SU-DHL-6 (cell line): ENCODE measurements around the gene HMMR.
"Not testable (repeated sequence)": the region's sequence is repeated elsewhere in the genome, so short reads cannot be mapped to it uniquely, and the experiment has no call there.

ENCODE experiments used
- CTCF ChIP-seq: fragments of 200-600 bp; sonication (generic); IDR thresholded peaks from one replicate; pipeline ENCODE4 v1.5.1; 2017; ENCODE audit warnings: antibody characterized with exemption, mild to moderate bottlenecking, low read length, moderate library complexity; ENCODE audit not compliant: insufficient read depth, poor library complexity, severe bottlenecking
- EZH2phosphoT487 ChIP-seq: fragments of 200-600 bp; sonication (generic), shearing (Covaris generic); conservative IDR thresholded peaks from 2 replicates; pipeline ENCODE4 v1.6.1; 2018; ENCODE audit warnings: mild to moderate bottlenecking, antibody characterized with exemption, low read length, moderate library complexity, mixed read lengths

GRCh38 chr5:163415673-163416072 lies 44.8 kb upstream of the HMMR start:
- TF ChIP-seq CTCF, EZH2phosphoT487: not testable (repeated sequence)
